RWPE2 (cell line): ENCODE results near the gene TWNK.

Experiments
- ATAC-seq: fragments of 200-7000 bp; cut with Tn5 transposase; 3 replicates; pipeline ENCODE4 v1.9.1; 2021; ENCODE audit warnings: low read depth
- DNase-seq: peaks from one replicate; pipeline ENCODE4 v3.0.0-alpha.2; 2020; ENCODE audit warnings: low spot score
- H3K27ac ChIP-seq: fragments of 450-650 bp; 2 replicates; pipeline ENCODE4 v1.5.1; 2017; ENCODE audit warnings: mild to moderate bottlenecking; ENCODE audit not compliant: poor library complexity, severe bottlenecking
- H3K27me3 ChIP-seq: fragments of 250-450 bp; sonication (Bioruptor Pico); 2 replicates; pipeline ENCODE4 v1.5.1; 2021; ENCODE audit warnings: mild to moderate bottlenecking, moderate library complexity; ENCODE audit not compliant: insufficient read depth, poor library complexity, severe bottlenecking
- H3K36me3 ChIP-seq: fragments of 250-450 bp; sonication (Bioruptor Pico); 2 replicates; pipeline ENCODE4 v1.5.1; 2020; ENCODE audit warnings: low read depth, mild to moderate bottlenecking, moderate library complexity
- H3K4me1 ChIP-seq: fragments of 250-450 bp; sonication (Bioruptor Pico); 2 replicates; pipeline ENCODE4 v1.5.1; 2021; ENCODE audit warnings: mild to moderate bottlenecking, moderate library complexity; ENCODE audit not compliant: insufficient read depth, poor library complexity, severe bottlenecking
- H3K4me3 ChIP-seq: fragments of 250-450 bp; sonication (Bioruptor Pico); 2 replicates; pipeline ENCODE4 v1.5.1; 2021; ENCODE audit warnings: mild to moderate bottlenecking, moderate library complexity; ENCODE audit not compliant: severe bottlenecking
- H3K9me3 ChIP-seq: fragments of 250-450 bp; sonication (Bioruptor Pico); 2 replicates; pipeline ENCODE4 v1.5.1; 2021; ENCODE audit warnings: mild to moderate bottlenecking, moderate library complexity; ENCODE audit not compliant: severe bottlenecking
- CTCF ChIP-seq: fragments of 450-650 bp; IDR thresholded peaks from one replicate; pipeline ENCODE4 v1.5.1; 2017; ENCODE audit warnings: mild to moderate bottlenecking, moderate library complexity; ENCODE audit not compliant: poor library complexity, severe bottlenecking

TWNK gene

GRCh38 chr10:100978901-100979195 lies 8.5 kb upstream of the TWNK start:
- ATAC-seq = no peak
- Histone ChIP-seq H3K27ac (no peak overlapping the region), H3K4me3 (no peak overlapping the region), H3K27me3 (no peaks in the 10 kb centered on the region), H3K9me3 (no peaks in the 10 kb centered on the region), H3K36me3 (no peaks in the 10 kb centered on the region), H3K4me1 (no peaks in the 10 kb centered on the region)
- DNase-seq = no peak
- TF ChIP-seq CTCF = no peak

DNA sequence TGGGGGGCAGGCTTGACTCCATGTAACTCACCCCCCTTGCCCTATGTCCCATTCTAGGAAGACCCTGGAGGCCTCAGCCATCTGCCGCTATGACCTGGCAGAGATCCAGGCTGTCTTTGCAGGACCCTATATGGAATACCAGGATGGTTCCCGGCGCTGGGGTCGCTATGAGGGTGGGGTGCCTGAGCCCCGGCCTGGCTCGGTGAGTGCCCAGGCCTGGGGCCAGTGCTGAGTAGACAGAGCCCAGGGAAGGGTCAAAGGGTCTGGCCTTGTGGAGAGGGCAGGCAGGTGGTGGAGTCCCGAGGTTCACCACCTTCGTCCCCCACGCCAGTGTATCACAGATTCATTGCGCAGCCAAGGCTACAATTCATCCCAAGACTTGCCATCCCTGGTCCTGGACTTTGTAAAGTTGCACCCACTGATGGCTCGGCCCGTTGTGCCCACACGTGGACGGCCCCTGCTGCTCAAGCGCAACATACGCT lies 7.5 kb upstream of the TWNK start:
- DNase-seq (no peak), ATAC-seq (no peak)

GRCh38 chr10:100980311-100980710 lies 7.0 kb upstream of the TWNK start:
- Histone ChIP-seq H3K9me3 (no peaks in the 10 kb centered on the region), H3K27me3 (no peaks in the 10 kb centered on the region), H3K36me3 (no peaks in the 10 kb centered on the region), H3K27ac (no peak overlapping the region), H3K4me3 (no peak overlapping the region), H3K4me1 (no peaks in the 10 kb centered on the region)
- DNase-seq (no peak), ATAC-seq (no peak)
- TF ChIP-seq CTCF = no peak

More for the DNA sequence above, 7.5 kb upstream of the TWNK start:
- H3K36me3 ChIP-seq = no peaks in the 10 kb centered on the region
- no peaks in the 10 kb centered on the region for H3K9me3 ChIP-seq
- no peaks in the 10 kb centered on the region for H3K27me3 ChIP-seq
- no peaks in the 10 kb centered on the region for H3K4me1 ChIP-seq
- no peak overlapping the region for H3K4me3 ChIP-seq
- TF ChIP-seq CTCF = no peak
- no peak overlapping the region for H3K27ac ChIP-seq

GRCh38 chr10:100980711-100981110 lies 6.6 kb upstream of the TWNK start:
- Histone ChIP-seq H3K4me1 (no peaks in the 10 kb centered on the region), H3K9me3 (no peaks in the 10 kb centered on the region), H3K4me3 (no peak overlapping the region), H3K36me3 (peaks cover 4% of the 10 kb centered on the region), H3K27ac (no peak overlapping the region), H3K27me3 (no peaks in the 10 kb centered on the region)
- DNase-seq (no peak), ATAC-seq (no peak)
- no peak for TF ChIP-seq CTCF

DNA sequence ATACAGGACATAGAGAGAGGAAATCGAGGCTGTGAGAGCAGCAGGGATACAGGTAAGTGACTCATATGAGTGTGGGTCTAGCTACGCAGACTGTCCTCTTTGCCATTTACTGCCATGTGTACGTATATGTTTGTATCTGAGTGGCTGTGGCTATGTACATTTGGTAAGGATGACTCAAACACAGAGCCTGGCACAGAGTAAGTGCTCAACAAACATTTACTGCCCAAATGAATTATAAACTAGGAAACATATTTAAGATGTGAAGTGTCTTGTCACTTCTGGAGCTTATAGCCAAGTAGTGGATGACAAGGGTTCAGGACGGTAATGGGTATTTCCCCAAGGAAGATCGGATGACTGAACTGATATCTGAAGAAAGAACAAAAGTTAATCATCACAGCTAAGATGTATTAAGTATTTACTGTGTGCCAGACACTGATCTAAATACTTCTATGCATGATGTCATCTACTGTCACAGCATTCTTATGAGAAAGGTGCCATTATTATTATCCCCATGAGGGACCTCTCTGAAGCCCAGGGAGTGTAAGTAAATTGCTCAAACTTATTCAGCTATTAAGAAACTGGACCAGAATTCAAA lies 6.1 kb upstream of the TWNK start:
- Histone ChIP-seq H3K4me1 (peaks cover 5% of the 10 kb centered on the region), H3K27me3 (no peaks in the 10 kb centered on the region), H3K9me3 (no peaks in the 10 kb centered on the region), H3K27ac (no peak overlapping the region), H3K4me3 (no peak overlapping the region), H3K36me3 (peaks cover 10% of the 10 kb centered on the region)
- ATAC-seq (no peak), DNase-seq (no peak)
- no peak for TF ChIP-seq CTCF
